ENCODE results near the gene EPHA8. TPM values are rescaled to one million over a fixed set of nuclear protein-coding genes. Genes with fewer than 3 reads are reported as not detected.

EPHA8 gene
- total and polyA plus RNA-seq, 9 of the 15 experiments (the other 6 are each of a cell fraction or from before 2014, with no cell fraction given), result not detected

DNA sequence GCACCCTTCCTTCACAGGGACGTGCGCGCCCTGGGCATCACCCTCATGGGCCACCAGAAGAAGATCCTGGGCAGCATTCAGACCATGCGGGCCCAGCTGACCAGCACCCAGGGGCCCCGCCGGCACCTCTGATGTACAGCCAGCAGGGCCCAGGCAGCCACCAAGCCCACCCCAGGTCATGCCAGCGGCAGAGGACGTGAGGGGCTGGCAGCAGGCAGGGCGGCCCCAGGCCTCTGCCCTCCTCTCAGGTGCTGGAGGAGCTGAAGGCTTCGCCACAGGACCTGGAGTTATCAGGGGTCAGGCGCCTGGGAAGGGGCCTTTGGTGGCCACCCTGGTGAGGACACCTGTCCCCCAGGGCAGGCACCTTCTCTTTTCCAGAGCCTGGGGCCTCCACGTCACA is 38.3 kb downstream of the EPHA8 start:
- TF ChIP-seq ZBTB7A (IDR thresholded peaks at IDR 0.05; ENCODE audit: borderline replicate concordance, control insufficient read depth, low read depth, low read length) (no peak), SNIP1 (IDR thresholded peaks at IDR 0.05; ENCODE audit: low read depth) (no peak), L3MBTL2 (IDR thresholded peaks at IDR 0.05) (no peak), TARDBP (IDR thresholded peaks at IDR 0.05) (no peak), SRF (CRISPR knock-in tag; IDR thresholded peaks at IDR 0.05) (no peak), FOXA3 (CRISPR knock-in tag; conservative IDR thresholded peaks at IDR 0.05 in 1 of 2, IDR thresholded peaks at IDR 0.05 in 1 of 2) (no peak), DIDO1 (tag; IDR thresholded peaks at IDR 0.05; ENCODE audit: low read depth) (no peak), POLR2A (conservative IDR thresholded peaks at IDR 0.05) (no peak), GMEB1 (CRISPR knock-in tag; IDR thresholded peaks at IDR 0.05) (no peak), RAD21 (CRISPR knock-in tag; conservative IDR thresholded peaks at IDR 0.05 in 1 of 2, IDR thresholded peaks at IDR 0.05 in 1 of 2) (no peak), PHB2 (IDR thresholded peaks at IDR 0.05; ENCODE audit: low read depth) (no peak), GTF2F1 (IDR thresholded peaks at IDR 0.05; ENCODE audit: low read depth, low read length) (no peak)
- Histone ChIP-seq H3K36me3 (ENCODE audit: control insufficient read depth, insufficient read depth, low read length) (no peaks in the 10 kb centered on the region), H3K4me3 (no peak overlapping the region), H3K9me3 (replicated peaks; ENCODE audit: control insufficient read depth, insufficient read depth, low read depth, low read length) (no peaks in the 10 kb centered on the region), H3K27ac (ENCODE audit: extremely low read depth, low read depth, low read length) (no peak overlapping the region), H2AFZ (ENCODE audit: low read depth, low read length) (no peak overlapping the region), H3K4me2 (ENCODE audit: insufficient read depth, low read length) (no peak overlapping the region), H3K9me1 (ENCODE audit: control insufficient read depth, insufficient read depth, low read length) (no peaks in the 10 kb centered on the region), H3K27me3 (ENCODE audit: control insufficient read depth in 2 of 2, insufficient read depth in 2 of 2, low read length in 2 of 2) (peaks cover 39 to 73% of the 10 kb centered on the region in 2 experiments), H4K20me1 (replicated peaks; ENCODE audit: control insufficient read depth, insufficient read depth, low read length) (peaks cover 25% of the 10 kb centered on the region), H3K79me2 (ENCODE audit: control insufficient read depth, insufficient read depth, low read length) (no peaks in the 10 kb centered on the region), H3K9ac (ENCODE audit: insufficient read depth in 1 of 2, low read depth in 2 of 2, low read length in 2 of 2) (no peak overlapping the region), H3K4me1 (replicated peaks in 1 of 2; ENCODE audit: control insufficient read depth in 2 of 2, insufficient read depth in 2 of 2, low read length in 2 of 2) (peaks cover 0 to 15% of the 10 kb centered on the region in 2 experiments; a peak in 1 of 5 replicates)
- no peak for ATAC-seq
- no peak for FAIRE-seq
- no peak for DNase-seq (ENCODE audit: extremely low read depth in 1 of 4, low spot score in 3 of 4)
- ChIA-PET CTCF (ENCODE audit: low intra/inter-chr PET ratio) (no interaction called here), POLR2A (no interaction called here)
- BruUV-seq (replicated peaks), result no TSS peak
- intact Hi-C loops (cut with micrococcal nuclease) (no loop called here), in situ Hi-C loops (cut with MboI) (no loop called here)
- WGBS (ENCODE audit: insufficient coverage, low coverage, missing lambda C conversion rate), result 27% methylated on average over 11 of the region's 12 CpGs

All from K562 (cell line).